WTC11 (cell line): ENCODE results near the gene AGAP1. TPM values are rescaled to one million over a fixed set of nuclear protein-coding genes. Genes with fewer than 3 reads are reported as not detected.

ENCODE experiments used
- ATAC-seq: fragments of 200-7000 bp; cut with Tn5 transposase; 2 replicates; pipeline ENCODE4 v1.10.0; 2021; ENCODE audit warnings: mild to moderate bottlenecking, moderate library complexity
- CTCF ChIA-PET: fragments of 300-600 bp; sonication (Branson Sonifier 250); formaldehyde crosslinking; loops from one replicate; lab custom pipeline; 2021; ENCODE audit warnings: antibody characterized with exemption; lab: Charles Lee
- POLR2A ChIA-PET: fragments of 350-600 bp; sonication (Branson Sonifier 250); formaldehyde crosslinking; loops from one replicate; lab custom pipeline; 2021; ENCODE audit warnings: antibody characterized with exemption; lab: Charles Lee
- DNase-seq: peaks from one replicate; pipeline ENCODE4 v3.0.0; 2021; ENCODE audit warnings: low spot score
- H3K27ac Mint-ChIP-seq: 2 replicates; pipeline ENCODE4 v1.8.0; 2021; ENCODE audit warnings: mixed read lengths
- H3K27me3 Mint-ChIP-seq: 2 replicates; pipeline ENCODE4 v1.8.0; 2021; ENCODE audit warnings: low read depth, mild to moderate bottlenecking, moderate library complexity, mixed read lengths
- H3K36me3 Mint-ChIP-seq: 2 replicates; pipeline ENCODE4 v1.8.0; 2021; ENCODE audit warnings: mixed read lengths
- H3K4me1 Mint-ChIP-seq: 2 replicates; pipeline ENCODE4 v1.8.0; 2022; ENCODE audit warnings: mixed read lengths
- H3K4me3 Mint-ChIP-seq: 2 replicates; pipeline ENCODE4 v1.8.0; 2021; ENCODE audit warnings: mild to moderate bottlenecking, moderate library complexity, mixed read lengths
- H3K9me3 Mint-ChIP-seq: 2 replicates; pipeline ENCODE4 v1.8.0; 2021; ENCODE audit warnings: mixed read lengths
- ATF1 ChIP-seq: sonication (generic); formaldehyde crosslinking; IDR thresholded peaks from 2 replicates; pipeline ENCODE4 v1.8.1; 2023; ENCODE audit warnings: mild to moderate bottlenecking, moderate library complexity, missing genetic modification reagents
- CREB1 ChIP-seq: sonication (generic); formaldehyde crosslinking; IDR thresholded peaks from 2 replicates; pipeline ENCODE4 v1.8.0; 2023; ENCODE audit warnings: mild to moderate bottlenecking, missing genetic modification reagents
- E2F1 ChIP-seq: sonication (generic); formaldehyde crosslinking; IDR thresholded peaks from 2 replicates; pipeline ENCODE4 v1.8.0; 2022; ENCODE audit warnings: mild to moderate bottlenecking, missing genetic modification reagents
- ETV6 ChIP-seq: sonication (generic); formaldehyde crosslinking; IDR thresholded peaks from 2 replicates; pipeline ENCODE4 v1.8.1; 2022; ENCODE audit warnings: mild to moderate bottlenecking, missing genetic modification reagents
- GABPB1 ChIP-seq: sonication (generic); formaldehyde crosslinking; IDR thresholded peaks from 2 replicates; pipeline ENCODE4 v1.8.1; 2023; ENCODE audit warnings: mild to moderate bottlenecking, missing genetic modification reagents
- HMGA2 ChIP-seq: fragments of 250-450 bp; sonication (Bioruptor Pico); IDR thresholded peaks from 2 replicates; pipeline ENCODE4 v1.4.0; 2021; ENCODE audit warnings: mild to moderate bottlenecking, moderate library complexity
- JAZF1 ChIP-seq: fragments of 250-450 bp; sonication (Bioruptor Pico); IDR thresholded peaks from 2 replicates; pipeline ENCODE4 v1.9.0; 2021; ENCODE audit warnings: moderate library complexity, mild to moderate bottlenecking, inconsistent platforms
- JUN ChIP-seq: sonication (generic); formaldehyde crosslinking; IDR thresholded peaks from 2 replicates; pipeline ENCODE4 v1.8.0; 2023; ENCODE audit warnings: mild to moderate bottlenecking, missing genetic modification reagents
- KAT7 ChIP-seq: sonication (generic); formaldehyde crosslinking; IDR thresholded peaks from 2 replicates; pipeline ENCODE4 v1.8.1; 2023; ENCODE audit warnings: missing genetic modification reagents, mild to moderate bottlenecking, borderline replicate concordance
- MYBL2 ChIP-seq: sonication (generic); formaldehyde crosslinking; IDR thresholded peaks from 2 replicates; pipeline ENCODE4 v1.8.1; 2023; ENCODE audit warnings: mild to moderate bottlenecking, moderate library complexity, missing genetic modification reagents
- NFE2L1 ChIP-seq: sonication (generic); formaldehyde crosslinking; IDR thresholded peaks from 2 replicates; pipeline ENCODE4 v1.8.1; 2023; ENCODE audit warnings: missing genetic modification reagents
- PREB ChIP-seq: sonication (generic); formaldehyde crosslinking; IDR thresholded peaks from 2 replicates; pipeline ENCODE4 v1.8.1; 2022; ENCODE audit warnings: mild to moderate bottlenecking, missing genetic modification reagents, moderate library complexity, borderline replicate concordance
- RELA ChIP-seq: sonication (generic); formaldehyde crosslinking; IDR thresholded peaks from 2 replicates; pipeline ENCODE4 v1.8.1; 2022; ENCODE audit warnings: missing genetic modification reagents, mild to moderate bottlenecking, borderline replicate concordance
- SOX15 ChIP-seq: fragments of 250-450 bp; sonication (Bioruptor Pico); IDR thresholded peaks from 2 replicates; pipeline ENCODE4 v1.9.0; 2021; ENCODE audit warnings: mild to moderate bottlenecking
- TEAD1 ChIP-seq: sonication (generic); formaldehyde crosslinking; IDR thresholded peaks from 2 replicates; pipeline ENCODE4 v1.8.0; 2022; ENCODE audit warnings: mild to moderate bottlenecking, missing genetic modification reagents
- ZNF423 ChIP-seq: fragments of 250-450 bp; sonication (Bioruptor Pico); IDR thresholded peaks from 2 replicates; pipeline ENCODE4 v2.1.2; 2022; ENCODE audit warnings: mild to moderate bottlenecking, moderate library complexity
- ZNF425 ChIP-seq: fragments of 250-450 bp; sonication (Bioruptor Pico); conservative IDR thresholded peaks from 2 replicates; pipeline ENCODE4 v1.9.0; 2021; ENCODE audit warnings: mild to moderate bottlenecking
- total RNA-seq: library from RNA; stranded (reverse); gene quantifications from 3 replicates; pipeline ENCODE4 v1.2.3, GENCODE V29; 2021
- TF ChIP-seq, protein P1 (sequence below): sonication (generic); formaldehyde crosslinking; IDR thresholded peaks from 2 replicates; pipeline ENCODE4 v1.8.0; 2022; ENCODE audit warnings: mild to moderate bottlenecking, missing genetic modification reagents
- TF ChIP-seq, protein P2 (sequence below): sonication (generic); formaldehyde crosslinking; IDR thresholded peaks from 2 replicates; pipeline ENCODE4 v1.8.0; 2022; ENCODE audit warnings: missing genetic modification reagents
- TF ChIP-seq, protein P3 (sequence below): sonication (generic); formaldehyde crosslinking; IDR thresholded peaks from 2 replicates; pipeline ENCODE4 v1.8.1; 2023; ENCODE audit warnings: mild to moderate bottlenecking, missing genetic modification reagents

AGAP1 gene
- total RNA-seq, 1 experiment from 2014 or later: 49.3 TPM

GRCh38 chr2:235621736-235622135 lies 127.9 kb downstream of the AGAP1 start (continued):
- TF ChIP-seq ZNF425 (CRISPR knock-in tag) (no peak), ZNF423 (no peak), PREB (CRISPR knock-in tag) (no peak)

- H3K27me3 Mint-ChIP-seq: no peaks in the 10 kb centered on the region
- H3K27ac Mint-ChIP-seq: no peak overlapping the region
Observed at GRCh38 chr2:235623111-235623510, 129.3 kb downstream of the AGAP1 start.

DNA sequence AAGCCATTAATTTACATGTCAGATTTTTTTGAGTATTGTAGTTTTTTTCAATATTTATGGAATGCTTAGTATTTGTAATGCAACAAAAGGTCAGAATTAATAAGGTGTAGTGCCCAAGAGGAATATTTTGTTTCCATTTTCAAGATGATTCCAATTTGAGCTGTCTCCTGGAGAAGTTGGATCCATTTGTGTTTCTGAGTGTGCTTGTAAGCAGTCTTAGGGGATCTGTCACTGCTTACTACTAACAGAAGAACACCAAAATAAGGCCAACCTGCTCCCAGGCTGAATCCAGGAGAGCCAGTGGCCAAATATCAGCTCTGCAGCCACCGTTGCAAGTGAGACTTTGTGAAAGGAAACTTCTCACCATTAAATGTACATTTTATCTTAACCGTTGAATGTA lies 129.9 kb downstream of the AGAP1 start:
- Mint-ChIP-seq H3K4me1 (peaks cover 25% of the 10 kb centered on the region), H3K4me3 (no peak overlapping the region), H3K9me3 (peaks cover 17% of the 10 kb centered on the region), H3K36me3 (peaks cover 12% of the 10 kb centered on the region), H3K27me3 (no peaks in the 10 kb centered on the region), H3K27ac (no peak overlapping the region)
- ChIA-PET POLR2A (no interaction called here), CTCF (interaction anchor here (2.4 kb wide), 1 partner anchor 122 kb away, joined by 7 read pairs; no protein-coding TSS in a partner anchor)
- DNase-seq: no peak
- ATAC-seq: no peak
- no peak for TF ChIP-seq SOX15 (CRISPR knock-in tag)
- TF ChIP-seq GABPB1 (CRISPR knock-in tag): no peak
- no peak for TF ChIP-seq PREB (CRISPR knock-in tag)
- TF ChIP-seq MYBL2 (CRISPR knock-in tag): no peak
- TF ChIP-seq JUN (CRISPR knock-in tag): no peak
- TF ChIP-seq, protein P1, sequence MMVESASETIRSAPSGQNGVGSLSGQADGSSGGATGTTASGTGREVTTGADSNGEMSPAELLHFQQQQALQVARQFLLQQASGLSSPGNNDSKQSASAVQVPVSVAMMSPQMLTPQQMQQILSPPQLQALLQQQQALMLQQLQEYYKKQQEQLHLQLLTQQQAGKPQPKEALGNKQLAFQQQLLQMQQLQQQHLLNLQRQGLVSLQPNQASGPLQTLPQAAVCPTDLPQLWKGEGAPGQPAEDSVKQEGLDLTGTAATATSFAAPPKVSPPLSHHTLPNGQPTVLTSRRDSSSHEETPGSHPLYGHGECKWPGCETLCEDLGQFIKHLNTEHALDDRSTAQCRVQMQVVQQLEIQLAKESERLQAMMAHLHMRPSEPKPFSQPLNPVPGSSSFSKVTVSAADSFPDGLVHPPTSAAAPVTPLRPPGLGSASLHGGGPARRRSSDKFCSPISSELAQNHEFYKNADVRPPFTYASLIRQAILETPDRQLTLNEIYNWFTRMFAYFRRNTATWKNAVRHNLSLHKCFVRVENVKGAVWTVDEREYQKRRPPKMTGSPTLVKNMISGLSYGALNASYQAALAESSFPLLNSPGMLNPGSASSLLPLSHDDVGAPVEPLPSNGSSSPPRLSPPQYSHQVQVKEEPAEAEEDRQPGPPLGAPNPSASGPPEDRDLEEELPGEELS: no peak
- TF ChIP-seq, protein P2, sequence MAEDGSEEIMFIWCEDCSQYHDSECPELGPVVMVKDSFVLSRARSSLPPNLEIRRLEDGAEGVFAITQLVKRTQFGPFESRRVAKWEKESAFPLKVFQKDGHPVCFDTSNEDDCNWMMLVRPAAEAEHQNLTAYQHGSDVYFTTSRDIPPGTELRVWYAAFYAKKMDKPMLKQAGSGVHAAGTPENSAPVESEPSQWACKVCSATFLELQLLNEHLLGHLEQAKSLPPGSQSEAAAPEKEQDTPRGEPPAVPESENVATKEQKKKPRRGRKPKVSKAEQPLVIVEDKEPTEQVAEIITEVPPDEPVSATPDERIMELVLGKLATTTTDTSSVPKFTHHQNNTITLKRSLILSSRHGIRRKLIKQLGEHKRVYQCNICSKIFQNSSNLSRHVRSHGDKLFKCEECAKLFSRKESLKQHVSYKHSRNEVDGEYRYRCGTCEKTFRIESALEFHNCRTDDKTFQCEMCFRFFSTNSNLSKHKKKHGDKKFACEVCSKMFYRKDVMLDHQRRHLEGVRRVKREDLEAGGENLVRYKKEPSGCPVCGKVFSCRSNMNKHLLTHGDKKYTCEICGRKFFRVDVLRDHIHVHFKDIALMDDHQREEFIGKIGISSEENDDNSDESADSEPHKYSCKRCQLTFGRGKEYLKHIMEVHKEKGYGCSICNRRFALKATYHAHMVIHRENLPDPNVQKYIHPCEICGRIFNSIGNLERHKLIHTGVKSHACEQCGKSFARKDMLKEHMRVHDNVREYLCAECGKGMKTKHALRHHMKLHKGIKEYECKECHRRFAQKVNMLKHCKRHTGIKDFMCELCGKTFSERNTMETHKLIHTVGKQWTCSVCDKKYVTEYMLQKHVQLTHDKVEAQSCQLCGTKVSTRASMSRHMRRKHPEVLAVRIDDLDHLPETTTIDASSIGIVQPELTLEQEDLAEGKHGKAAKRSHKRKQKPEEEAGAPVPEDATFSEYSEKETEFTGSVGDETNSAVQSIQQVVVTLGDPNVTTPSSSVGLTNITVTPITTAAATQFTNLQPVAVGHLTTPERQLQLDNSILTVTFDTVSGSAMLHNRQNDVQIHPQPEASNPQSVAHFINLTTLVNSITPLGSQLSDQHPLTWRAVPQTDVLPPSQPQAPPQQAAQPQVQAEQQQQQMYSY (CRISPR knock-in tag): no peak
- no peak for TF ChIP-seq ZNF425 (CRISPR knock-in tag)
- TF ChIP-seq KAT7 (CRISPR knock-in tag): no peak
- no peak for TF ChIP-seq TEAD1 (CRISPR knock-in tag)
- no peak for TF ChIP-seq CREB1 (CRISPR knock-in tag)
- TF ChIP-seq E2F1 (CRISPR knock-in tag): no peak

More at GRCh38 chr2:235623111-235623510, 129.3 kb downstream of the AGAP1 start:
- no peak for ATAC-seq
- Mint-ChIP-seq H3K4me3 (no peak overlapping the region), H3K4me1 (peaks cover 22% of the 10 kb centered on the region), H3K9me3 (peaks cover 20% of the 10 kb centered on the region), H3K36me3 (peaks cover 13% of the 10 kb centered on the region)
- ChIA-PET CTCF (interaction anchor here (1.1 to 2.4 kb wide), 2 partner anchors 28 to 123 kb away, joined by 3 to 7 read pairs; no protein-coding TSS in a partner anchor), POLR2A (no interaction called here)
- TF ChIP-seq NFE2L1 (CRISPR knock-in tag): no peak
- no peak for TF ChIP-seq HMGA2
- no peak for TF ChIP-seq ETV6 (CRISPR knock-in tag)
- TF ChIP-seq MYBL2 (CRISPR knock-in tag): no peak
- TF ChIP-seq ATF1 (CRISPR knock-in tag): no peak
- TF ChIP-seq, protein P3, sequence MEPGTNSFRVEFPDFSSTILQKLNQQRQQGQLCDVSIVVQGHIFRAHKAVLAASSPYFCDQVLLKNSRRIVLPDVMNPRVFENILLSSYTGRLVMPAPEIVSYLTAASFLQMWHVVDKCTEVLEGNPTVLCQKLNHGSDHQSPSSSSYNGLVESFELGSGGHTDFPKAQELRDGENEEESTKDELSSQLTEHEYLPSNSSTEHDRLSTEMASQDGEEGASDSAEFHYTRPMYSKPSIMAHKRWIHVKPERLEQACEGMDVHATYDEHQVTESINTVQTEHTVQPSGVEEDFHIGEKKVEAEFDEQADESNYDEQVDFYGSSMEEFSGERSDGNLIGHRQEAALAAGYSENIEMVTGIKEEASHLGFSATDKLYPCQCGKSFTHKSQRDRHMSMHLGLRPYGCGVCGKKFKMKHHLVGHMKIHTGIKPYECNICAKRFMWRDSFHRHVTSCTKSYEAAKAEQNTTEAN (CRISPR knock-in tag): no peak
- TF ChIP-seq JAZF1 (CRISPR knock-in tag): no peak
- TF ChIP-seq RELA (CRISPR knock-in tag): no peak
- TF ChIP-seq, all 79 proteins: peak for 0
- no peak for DNase-seq
